COLO829 (cell line): Measurements from ENCODE around the gene SNU13.
"Not testable (repeated sequence)": the region's sequence is repeated elsewhere in the genome, so short reads cannot be mapped to it uniquely, and the experiment has no call there.

Experiments used
- DNase-seq: peaks from one replicate; pipeline ENCODE4 v3.0.0; 2012; ENCODE audit warnings: low spot score

SNU13 gene

DNA sequence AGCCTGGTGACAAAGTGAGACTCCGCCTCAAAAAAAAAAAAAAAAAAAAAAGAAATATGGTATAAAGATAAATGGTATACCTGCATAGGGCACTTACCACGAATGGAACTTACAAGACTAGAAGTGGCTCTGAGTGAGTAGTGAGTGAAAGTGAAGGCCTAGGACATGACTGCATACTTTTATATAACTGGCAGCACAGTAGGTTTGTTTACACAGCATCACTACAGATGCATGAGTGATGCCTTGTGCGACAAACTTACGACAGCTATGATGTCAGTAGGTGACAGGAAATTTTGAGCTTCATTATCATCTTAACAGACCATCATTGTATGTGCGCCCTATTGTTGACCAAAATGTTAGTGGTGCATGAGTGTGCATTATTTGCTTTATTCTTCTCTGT lies 49.9 kb downstream of the SNU13 start:
- no peak for DNase-seq

- no peak for DNase-seq
Observed at GRCh38 chr22:41638124-41638523, 50.5 kb downstream of the SNU13 start.

GRCh38 chr22:41637623-41638022 lies 51.0 kb downstream of the SNU13 start:
- DNase-seq, result not testable (repeated sequence)

- no peak for DNase-seq
Observed at GRCh38 chr22:41636467-41636866, 52.2 kb downstream of the SNU13 start.

DNA sequence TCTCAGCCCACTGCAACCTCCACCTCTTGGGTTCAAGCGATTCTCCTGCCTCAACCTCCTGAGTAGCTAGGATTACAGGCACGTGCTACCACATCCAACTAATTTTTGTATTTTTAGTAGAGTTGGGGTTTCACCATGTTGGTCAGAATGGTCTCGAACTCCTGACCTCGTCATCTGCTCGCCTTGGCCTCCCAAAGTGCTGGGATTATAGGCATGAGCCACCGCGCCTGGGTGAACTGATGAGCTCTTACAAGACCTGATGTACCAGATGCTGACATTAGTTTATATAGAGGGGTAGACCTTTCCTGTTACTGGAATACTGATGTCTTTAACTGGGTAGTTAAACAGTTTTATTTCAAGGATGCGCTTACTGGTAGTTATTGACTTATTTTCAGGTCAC lies 54.1 kb downstream of the SNU13 start:
- not testable (repeated sequence) for DNase-seq

- not testable (repeated sequence) for DNase-seq
Observed at GRCh38 chr22:41631615-41632014, 57.1 kb downstream of the SNU13 start.

DNA sequence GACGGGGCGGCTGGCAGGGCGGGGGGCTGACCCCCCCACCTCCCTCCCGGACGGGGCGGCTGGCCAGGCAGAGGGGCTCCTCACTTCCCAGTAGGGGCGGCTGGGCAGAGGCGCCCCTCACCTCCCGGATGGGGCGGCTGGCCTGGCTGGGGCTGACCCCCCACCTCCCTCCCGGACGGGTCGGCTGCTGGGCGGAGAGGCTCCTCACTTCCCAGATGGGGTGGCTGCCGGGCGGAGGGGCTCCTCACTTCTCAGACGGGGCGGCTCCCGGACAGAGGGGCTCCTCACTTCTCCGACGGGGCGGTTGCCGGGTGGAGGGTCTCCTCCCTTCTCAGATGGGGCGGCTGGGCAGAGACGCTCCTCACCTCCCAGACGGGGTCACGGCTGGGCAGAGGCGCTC lies 57.6 kb downstream of the SNU13 start:
- DNase-seq, result not testable (repeated sequence)

- DNase-seq, result no peak
Observed at GRCh38 chr22:41625577-41625976, 63.1 kb downstream of the SNU13 start.
